CD4-positive, alpha-beta T cell treated with Interleukin-17A for 4 hours (primary cell): Measurements from ENCODE around the gene S100A5.

Experiments
- DNase-seq: peaks from one replicate; pipeline ENCODE4 v3.0.0-alpha.2; 2020; ENCODE audit warnings: mixed read lengths

S100A5 gene

GRCh38 chr1:153546796-153547559 lies 6.2 kb upstream of the S100A5 start:
- DNase-seq: no peak

- DNase-seq: no peak
These were observed 5.6 kb upstream of the S100A5 start for GRCh38 chr1:153546371-153546770.

GRCh38 chr1:153545067-153546055 lies 4.6 kb upstream of the S100A5 start, which contains the start of gene S100A4:
S100A4 (minus strand) TSS chr1:153545806; CDS start chr1:153544794, 1,012 bp downstream.
- peak; percentile 95 for DNase-seq

GRCh38 chr1:153544453-153545066 lies 3.8 kb upstream of the S100A5 start:
- DNase-seq: no peak

GRCh38 chr1:153543736-153544135 lies 3.0 kb upstream of the S100A5 start:
- no peak for DNase-seq

- no peak for DNase-seq
These were observed 2.4 kb upstream of the S100A5 start for GRCh38 chr1:153542956-153543711.

- DNase-seq: no peak
These were observed 1.2 kb upstream of the S100A5 start for GRCh38 chr1:153541641-153542590.

- no peak for DNase-seq
These were observed 1.2 kb downstream of the S100A5 start for GRCh38 chr1:153539395-153540093.

- DNase-seq: no peak
These were observed 2.4 kb downstream of the S100A5 start for GRCh38 chr1:153538315-153538821.

GRCh38 chr1:153537376-153537730 lies 3.4 kb downstream of the S100A5 start:
- no peak for DNase-seq

GRCh38 chr1:153536671-153537375 lies 3.9 kb downstream of the S100A5 start:
- no peak for DNase-seq

GRCh38 chr1:153536012-153536670 lies 4.6 kb downstream of the S100A5 start:
- DNase-seq: peak; percentile 86

GRCh38 chr1:153535242-153536011 lies 5.3 kb downstream of the S100A5 start, which contains the start of gene S100A6:
S100A6 (minus strand) TSS chr1:153535991; CDS start chr1:153535339, 652 bp downstream.
- peak; percentile 64 for DNase-seq

- no peak for DNase-seq
These were observed 5.9 kb downstream of the S100A5 start for GRCh38 chr1:153534925-153535241.

GRCh38 chr1:153534226-153534924 lies 6.4 kb downstream of the S100A5 start:
- DNase-seq: no peak

- peak; percentile 37 for DNase-seq
These were observed 7.0 kb downstream of the S100A5 start for GRCh38 chr1:153533689-153534201.
